ENCODE data around the gene NUDCD3. TPM values are rescaled to one million over a fixed set of nuclear protein-coding genes. Genes with fewer than 3 reads are reported as not detected.

The NUDCD3 gene
- total RNA-seq, 2 experiments from 2014 or later: 91.0 to 97.5 TPM

GRCh38 chr7:44531421-44532380, 41.2 kb upstream of the NUDCD3 start:
- Mint-ChIP-seq H3K27ac (no peak overlapping the region), H3K4me1 (peaks cover 1% of the 10 kb centered on the region), H3K27me3 (peaks cover 4% of the 10 kb centered on the region)

GRCh38 chr7:44530990-44531389, 40.5 kb upstream of the NUDCD3 start:
- H3K27ac Mint-ChIP-seq: no peak overlapping the region
- no peaks in the 10 kb centered on the region for H3K36me3 Mint-ChIP-seq (ENCODE audit: low read depth)
- POLR2A ChIA-PET: no interaction called here
- peaks cover 2% of the 10 kb centered on the region for H3K9me3 Mint-ChIP-seq
- CTCF ChIA-PET: no interaction called here
- H3K27me3 Mint-ChIP-seq: peaks cover 4% of the 10 kb centered on the region
- H3K4me1 Mint-ChIP-seq: peaks cover 1% of the 10 kb centered on the region
- DNase-seq: no peak
- H3K4me3 Mint-ChIP-seq: no peak overlapping the region

More at GRCh38 chr7:44531421-44532380, 41.2 kb upstream of the NUDCD3 start:
- Mint-ChIP-seq H3K4me3 (no peak overlapping the region), H3K9me3 (peaks cover 2% of the 10 kb centered on the region), H3K36me3 (ENCODE audit: low read depth) (no peaks in the 10 kb centered on the region)
- POLR2A ChIA-PET: no interaction called here
- CTCF ChIA-PET: no interaction called here
- DNase-seq: no peak

DNA sequence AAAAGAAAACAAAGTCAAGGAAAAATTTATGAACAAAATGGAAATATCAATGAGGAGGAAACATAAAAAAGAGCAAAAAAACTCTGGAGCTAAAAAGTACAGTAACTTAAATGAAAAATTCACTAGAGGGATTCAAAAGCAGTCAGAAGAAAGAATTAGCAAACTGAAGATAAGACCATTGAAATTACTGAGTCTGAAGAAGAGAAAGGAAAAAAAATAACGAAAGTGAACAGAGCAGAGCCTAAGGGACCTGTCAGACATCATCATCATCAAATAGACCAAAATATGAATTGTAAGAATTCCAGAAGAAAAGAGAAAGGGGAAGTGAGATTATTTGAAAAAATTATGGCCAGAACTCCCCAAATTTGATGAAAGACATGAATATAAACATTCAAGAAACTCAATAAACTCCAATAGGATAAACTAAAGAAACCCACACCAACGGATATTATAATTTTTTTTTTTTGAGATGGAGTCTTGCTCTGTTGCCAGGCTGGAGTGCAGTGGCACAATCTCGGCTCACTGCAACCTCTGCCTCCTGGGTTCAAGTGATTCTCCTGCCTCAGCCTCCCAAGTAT, 34.4 kb upstream of the NUDCD3 start:
- ChIA-PET POLR2A (no interaction called here), CTCF (interaction anchor here (1.7 kb wide), 1 partner anchor 10 kb away, joined by 5 read pairs; no protein-coding TSS in a partner anchor)
- H3K36me3 Mint-ChIP-seq (ENCODE audit: low read depth): peaks cover 6% of the 10 kb centered on the region
- DNase-seq: no peak
- peaks cover 5% of the 10 kb centered on the region for H3K9me3 Mint-ChIP-seq
- no peak overlapping the region for H3K4me3 Mint-ChIP-seq
- peaks cover 27% of the 10 kb centered on the region for H3K27me3 Mint-ChIP-seq
- H3K4me1 Mint-ChIP-seq: no peaks in the 10 kb centered on the region
- no peak overlapping the region for H3K27ac Mint-ChIP-seq

DNA sequence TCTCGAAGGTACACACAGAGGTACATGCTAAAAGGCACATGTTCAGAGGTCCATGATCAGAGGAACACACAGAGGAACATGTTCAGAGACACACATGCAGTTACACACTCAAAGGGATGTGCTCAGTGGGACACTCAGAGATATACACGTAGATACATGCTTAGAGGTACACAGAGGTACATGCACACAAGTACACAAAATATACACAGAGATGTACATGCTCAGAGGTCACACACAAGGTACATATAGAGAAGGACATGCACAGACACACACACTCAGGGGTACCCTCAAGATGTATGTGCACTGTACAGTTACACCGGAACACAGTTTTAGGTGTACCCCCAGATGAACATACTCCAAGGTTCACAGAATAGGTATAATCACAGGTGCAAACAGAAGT, 31.9 kb upstream of the NUDCD3 start:
- Mint-ChIP-seq H3K4me1 (no peaks in the 10 kb centered on the region), H3K36me3 (ENCODE audit: low read depth) (peaks cover 6% of the 10 kb centered on the region), H3K27me3 (peaks cover 23% of the 10 kb centered on the region), H3K4me3 (no peak overlapping the region), H3K27ac (no peak overlapping the region), H3K9me3 (peaks cover 3% of the 10 kb centered on the region)
- no peak for DNase-seq
- ChIA-PET CTCF (interaction anchor here (1.4 kb wide), 1 partner anchor 12 kb away, joined by 4 read pairs; no protein-coding TSS in a partner anchor), POLR2A (no interaction called here)

GRCh38 chr7:44521347-44522095, 31.1 kb upstream of the NUDCD3 start:
- ChIA-PET CTCF (no interaction called here), POLR2A (no interaction called here)
- H3K9me3 Mint-ChIP-seq: peaks cover 3% of the 10 kb centered on the region
- no peaks in the 10 kb centered on the region for H3K4me1 Mint-ChIP-seq
- peaks cover 6% of the 10 kb centered on the region for H3K36me3 Mint-ChIP-seq (ENCODE audit: low read depth)
- H3K27me3 Mint-ChIP-seq: peaks cover 23% of the 10 kb centered on the region
- no peak overlapping the region for H3K4me3 Mint-ChIP-seq
- no peak overlapping the region for H3K27ac Mint-ChIP-seq
- DNase-seq: no peak

DNA sequence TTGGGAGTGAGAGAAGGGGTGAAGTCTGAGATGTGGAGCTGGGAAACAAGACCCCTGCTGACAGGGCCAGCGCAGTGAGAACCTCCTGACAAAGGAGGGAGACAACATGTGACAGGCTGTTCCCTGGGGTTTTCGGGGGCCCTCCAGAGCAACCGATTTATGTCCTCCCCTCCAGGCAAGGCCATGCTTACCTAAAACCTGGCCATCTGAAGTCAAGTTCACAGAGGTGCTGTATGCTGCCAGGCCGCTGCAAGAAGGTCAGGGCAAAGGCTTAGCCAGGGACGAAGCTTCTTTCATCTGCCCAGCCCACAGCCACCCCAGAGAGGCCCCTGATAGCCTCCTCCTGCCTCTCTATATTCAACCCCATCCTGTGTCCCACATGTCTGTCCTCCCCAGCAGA, 30.1 kb upstream of the NUDCD3 start:
- no peaks in the 10 kb centered on the region for H3K4me1 Mint-ChIP-seq
- POLR2A ChIA-PET: no interaction called here
- peaks cover 3% of the 10 kb centered on the region for H3K9me3 Mint-ChIP-seq
- peaks cover 21% of the 10 kb centered on the region for H3K27me3 Mint-ChIP-seq
- no peak for DNase-seq
- H3K4me3 Mint-ChIP-seq: no peak overlapping the region
- peaks cover 6% of the 10 kb centered on the region for H3K36me3 Mint-ChIP-seq (ENCODE audit: low read depth)
- H3K27ac Mint-ChIP-seq: no peak overlapping the region
- CTCF ChIA-PET: interaction anchor here (1.1 kb wide), 1 partner anchor 278 kb away, joined by 3 read pairs; no protein-coding TSS in a partner anchor

DNA sequence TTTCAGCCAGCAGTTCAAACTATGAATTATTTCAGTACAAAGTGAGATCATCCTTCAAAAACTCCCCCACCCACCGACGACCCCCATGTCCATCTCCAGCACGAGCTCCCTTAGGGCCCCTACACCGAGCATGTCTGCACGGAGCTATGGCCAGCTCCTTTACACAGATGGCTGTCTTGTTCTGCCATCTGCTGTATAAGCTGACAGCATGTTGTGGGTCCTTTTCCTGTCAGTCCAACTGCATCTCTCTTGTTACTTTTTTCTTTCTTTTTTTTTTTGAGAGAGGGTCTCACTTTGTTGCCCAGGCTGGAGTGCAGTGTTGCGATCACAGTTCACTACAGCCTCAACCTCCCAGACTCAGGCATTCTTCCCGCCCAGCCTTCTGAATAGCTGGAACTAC, 29.1 kb upstream of the NUDCD3 start:
- no peak for DNase-seq
- H3K27me3 Mint-ChIP-seq: peaks cover 18% of the 10 kb centered on the region
- no peak overlapping the region for H3K27ac Mint-ChIP-seq
- peaks cover 3% of the 10 kb centered on the region for H3K36me3 Mint-ChIP-seq (ENCODE audit: low read depth)
- H3K9me3 Mint-ChIP-seq: no peaks in the 10 kb centered on the region
- H3K4me3 Mint-ChIP-seq: no peak overlapping the region
- ChIA-PET CTCF (interaction anchor here (0.7 to 1.1 kb wide), 2 partner anchors 277 to 373 kb away, joined by 3 read pairs; no protein-coding TSS in a partner anchor), POLR2A (interaction anchor here (0.8 kb wide), 1 partner anchor 30 kb away, joined by 4 read pairs; no protein-coding TSS in a partner anchor)
- H3K4me1 Mint-ChIP-seq: no peaks in the 10 kb centered on the region

DNA sequence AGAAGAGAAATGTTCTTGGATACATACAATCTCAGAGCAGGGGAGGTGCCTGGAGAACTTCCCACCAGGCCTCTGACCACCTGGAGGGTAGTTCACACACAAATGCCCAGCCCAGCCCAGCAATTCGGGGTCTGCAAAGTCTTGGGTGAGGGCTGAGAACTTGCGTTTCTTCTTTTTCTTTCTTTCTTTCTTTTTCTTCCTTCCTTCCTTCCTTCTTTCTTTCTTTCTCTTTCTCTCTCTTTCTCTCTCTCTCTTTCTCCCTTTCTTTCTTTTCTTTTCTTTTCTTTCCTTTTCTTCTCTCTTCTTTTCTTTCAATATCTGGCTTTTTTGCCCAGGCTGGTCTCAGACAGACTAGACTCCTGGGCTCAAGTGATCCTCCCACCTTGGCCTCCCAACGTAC, 28.3 kb upstream of the NUDCD3 start:
- no peaks in the 10 kb centered on the region for H3K9me3 Mint-ChIP-seq
- no peak for DNase-seq
- ChIA-PET POLR2A (interaction anchor here (0.8 kb wide), 1 partner anchor 29 kb away, joined by 4 read pairs; no protein-coding TSS in a partner anchor), CTCF (no interaction called here)
- H3K4me1 Mint-ChIP-seq: no peaks in the 10 kb centered on the region
- H3K4me3 Mint-ChIP-seq: no peak overlapping the region
- no peaks in the 10 kb centered on the region for H3K36me3 Mint-ChIP-seq (ENCODE audit: low read depth)
- peaks cover 13% of the 10 kb centered on the region for H3K27me3 Mint-ChIP-seq
- no peak overlapping the region for H3K27ac Mint-ChIP-seq

DNA sequence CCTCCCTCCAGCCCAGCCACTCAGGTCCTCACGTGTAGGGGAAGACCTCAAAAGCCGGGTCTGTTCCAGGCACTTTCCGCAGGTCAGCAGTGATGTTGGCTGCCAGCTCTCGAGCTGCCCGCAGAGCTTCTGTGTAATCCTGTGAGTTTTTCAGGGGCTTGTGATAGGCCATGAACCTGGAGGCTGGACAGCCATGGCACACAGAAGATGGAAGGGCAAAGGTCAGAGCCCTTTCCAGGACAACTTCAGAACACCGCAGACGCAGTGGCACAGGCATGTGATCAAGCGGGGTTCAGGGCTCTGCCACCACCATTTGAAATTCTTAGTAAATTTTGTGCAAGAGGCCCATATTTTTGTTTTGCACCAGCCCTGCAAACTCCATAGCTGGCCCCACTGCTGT, 26.7 kb upstream of the NUDCD3 start:
- no peak overlapping the region for H3K4me3 Mint-ChIP-seq
- H3K27me3 Mint-ChIP-seq: peaks cover 9% of the 10 kb centered on the region
- no peaks in the 10 kb centered on the region for H3K9me3 Mint-ChIP-seq
- ChIA-PET CTCF (interaction anchor here (0.9 kb wide), 1 partner anchor 9 kb away, joined by 3 read pairs; no protein-coding TSS in a partner anchor), POLR2A (no interaction called here)
- H3K36me3 Mint-ChIP-seq (ENCODE audit: low read depth): no peaks in the 10 kb centered on the region
- no peak overlapping the region for H3K27ac Mint-ChIP-seq
- H3K4me1 Mint-ChIP-seq: no peaks in the 10 kb centered on the region
- DNase-seq: no peak

DNA sequence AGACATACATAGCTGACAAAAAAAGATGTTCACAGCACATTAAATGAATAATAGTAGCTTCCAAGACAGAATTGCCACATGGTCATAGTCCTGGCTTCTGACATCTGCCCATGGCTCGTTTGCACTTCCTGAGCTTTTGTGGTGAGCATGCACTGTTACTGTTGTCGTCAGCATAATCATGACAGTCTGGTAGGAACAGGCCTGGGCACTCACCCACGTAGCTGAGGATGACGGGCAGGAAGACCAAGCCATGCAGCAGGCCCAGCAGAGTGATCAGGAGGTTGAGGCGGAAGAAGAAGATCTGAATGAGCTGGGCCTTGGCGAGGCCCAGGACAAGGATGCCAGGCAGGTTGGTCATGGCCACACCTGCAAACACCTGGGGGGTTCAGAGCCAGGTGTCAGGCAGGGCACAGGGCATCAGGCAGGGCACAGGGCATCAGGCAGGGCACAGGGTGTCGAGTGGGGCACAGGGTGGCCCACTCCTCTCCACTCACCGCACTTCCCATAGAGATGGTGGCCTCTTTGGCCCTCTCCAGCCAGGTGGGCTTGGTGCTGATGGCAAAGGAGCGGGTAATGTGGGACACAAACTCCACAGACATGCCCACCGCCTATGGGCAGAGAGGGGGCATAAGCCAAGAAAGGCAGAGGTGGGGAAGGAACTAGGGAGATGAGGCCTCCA, 25.3 kb upstream of the NUDCD3 start:
- Mint-ChIP-seq H3K9me3 (no peaks in the 10 kb centered on the region), H3K27ac (no peak overlapping the region), H3K27me3 (peaks cover under 1% of the 10 kb centered on the region), H3K4me3 (no peak overlapping the region), H3K4me1 (no peaks in the 10 kb centered on the region), H3K36me3 (ENCODE audit: low read depth) (no peaks in the 10 kb centered on the region)
- ChIA-PET CTCF (interaction anchor here (1.1 kb wide), 1 partner anchor 19 kb away, joined by 5 read pairs; no protein-coding TSS in a partner anchor), POLR2A (no interaction called here)
- no peak for DNase-seq

DNA sequence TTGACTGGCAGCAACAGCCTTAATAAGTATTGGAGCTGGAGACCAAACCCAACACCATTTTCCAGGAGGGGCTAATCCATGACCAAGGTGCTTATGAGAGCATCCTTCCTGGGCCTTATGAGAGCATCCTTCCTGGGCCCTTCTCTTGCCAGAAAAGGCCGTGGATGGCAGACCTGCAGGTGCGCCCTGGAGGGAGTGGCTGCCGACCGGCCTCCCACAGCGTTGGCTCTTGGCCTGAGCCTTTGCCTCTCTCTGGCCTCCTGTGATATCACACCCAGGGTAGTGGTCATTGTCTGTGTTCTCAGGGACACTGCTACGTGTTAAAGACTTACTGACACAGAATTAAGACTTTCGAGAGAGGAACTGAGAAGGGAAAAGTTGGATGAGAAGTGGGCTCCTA, 22.3 kb upstream of the NUDCD3 start:
- H3K27me3 Mint-ChIP-seq: peaks cover 2% of the 10 kb centered on the region
- H3K4me3 Mint-ChIP-seq: no peak overlapping the region
- H3K27ac Mint-ChIP-seq: no peak overlapping the region
- H3K36me3 Mint-ChIP-seq (ENCODE audit: low read depth): no peaks in the 10 kb centered on the region
- H3K4me1 Mint-ChIP-seq: no peaks in the 10 kb centered on the region
- ChIA-PET CTCF (interaction anchor here (0.6 kb wide), 1 partner anchor 10 kb away, joined by 3 read pairs; no protein-coding TSS in a partner anchor), POLR2A (no interaction called here)
- peaks cover 2% of the 10 kb centered on the region for H3K9me3 Mint-ChIP-seq
- no peak for DNase-seq

DNA sequence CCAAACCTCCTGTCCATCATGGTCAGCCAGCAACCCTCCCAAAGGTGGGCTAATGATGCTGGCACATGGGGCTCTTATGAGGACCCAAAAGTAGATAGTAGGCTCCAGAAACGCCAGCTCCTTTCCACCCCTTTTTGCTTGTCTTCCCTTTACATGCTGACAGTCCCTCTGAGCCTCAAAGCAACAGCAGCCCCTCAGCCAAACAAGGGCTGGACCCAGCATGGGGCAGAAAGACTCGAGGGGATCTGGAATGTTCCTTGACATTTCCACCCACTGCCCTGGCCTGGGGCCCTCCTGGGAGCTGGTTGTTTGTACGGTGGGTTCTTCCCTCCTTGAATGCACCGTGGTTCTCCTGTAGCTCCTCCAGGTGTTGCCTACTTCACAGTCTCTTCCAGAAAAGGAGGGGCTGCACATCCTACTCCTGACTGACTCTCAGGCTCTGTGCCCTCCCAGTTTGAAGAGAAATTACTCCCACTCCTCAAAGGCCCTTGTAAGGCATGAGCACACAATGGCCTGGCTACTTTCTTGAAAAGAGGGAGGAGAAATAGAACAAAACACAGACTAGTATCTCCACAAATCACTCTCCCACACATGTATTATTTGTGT, 21.5 kb upstream of the NUDCD3 start:
- CTCF ChIA-PET: no interaction called here
- Mint-ChIP-seq H3K27me3 (peaks cover 2% of the 10 kb centered on the region), H3K27ac (no peak overlapping the region), H3K36me3 (ENCODE audit: low read depth) (no peaks in the 10 kb centered on the region), H3K9me3 (peaks cover 4% of the 10 kb centered on the region), H3K4me3 (no peak overlapping the region), H3K4me1 (no peaks in the 10 kb centered on the region)
- DNase-seq: no peak
- POLR2A ChIA-PET: no interaction called here

Data from activated CD4-positive, alpha-beta memory T cell treated with anti-CD3 and anti-CD28 coated beads, Interleukin-2, amount 10 ng/mL, durations not matched to agents 7 days and 5 days (primary cell).